Hepatocyte (in vitro differentiated cells): Measurements from ENCODE around the gene NDST3.

Experiments used
- CTCF ChIP-seq: fragments of 200-600 bp; sonication (generic); IDR thresholded peaks from 2 replicates; pipeline ENCODE4 v1.5.1; 2016; ENCODE audit warnings: antibody characterized with exemption, mild to moderate bottlenecking; ENCODE audit not compliant: poor library complexity
- EZH2 ChIP-seq: fragments of 200-600 bp; sonication (generic); IDR thresholded peaks from 2 replicates; pipeline ENCODE4 v1.6.1; 2016; ENCODE audit warnings: antibody characterized with exemption, mild to moderate bottlenecking, borderline replicate concordance
- EZH2phosphoT487 ChIP-seq: fragments of 200-600 bp; sonication (generic); IDR thresholded peaks from one replicate; pipeline ENCODE4 v1.6.1; 2018; ENCODE audit warnings: antibody characterized with exemption, mild to moderate bottlenecking, low read depth, moderate library complexity; ENCODE audit not compliant: unreplicated experiment, severe bottlenecking

GRCh38 chr4:118158763-118159375 is 124.6 kb downstream of the NDST3 start:
- TF ChIP-seq EZH2phosphoT487 (no peak), EZH2 (no peak), CTCF (no peak)
